HG03354 (cell line): Measurements from ENCODE around the gene TPM4.

Experiments used
- ATAC-seq: cut with Tn5 transposase; IDR thresholded peaks from one replicate; pipeline ENCODE4 v1.9.1; 2021; ENCODE audit warnings: mild to moderate bottlenecking; ENCODE audit not compliant: unreplicated experiment, poor library complexity, severe bottlenecking

Gene TPM4

DNA sequence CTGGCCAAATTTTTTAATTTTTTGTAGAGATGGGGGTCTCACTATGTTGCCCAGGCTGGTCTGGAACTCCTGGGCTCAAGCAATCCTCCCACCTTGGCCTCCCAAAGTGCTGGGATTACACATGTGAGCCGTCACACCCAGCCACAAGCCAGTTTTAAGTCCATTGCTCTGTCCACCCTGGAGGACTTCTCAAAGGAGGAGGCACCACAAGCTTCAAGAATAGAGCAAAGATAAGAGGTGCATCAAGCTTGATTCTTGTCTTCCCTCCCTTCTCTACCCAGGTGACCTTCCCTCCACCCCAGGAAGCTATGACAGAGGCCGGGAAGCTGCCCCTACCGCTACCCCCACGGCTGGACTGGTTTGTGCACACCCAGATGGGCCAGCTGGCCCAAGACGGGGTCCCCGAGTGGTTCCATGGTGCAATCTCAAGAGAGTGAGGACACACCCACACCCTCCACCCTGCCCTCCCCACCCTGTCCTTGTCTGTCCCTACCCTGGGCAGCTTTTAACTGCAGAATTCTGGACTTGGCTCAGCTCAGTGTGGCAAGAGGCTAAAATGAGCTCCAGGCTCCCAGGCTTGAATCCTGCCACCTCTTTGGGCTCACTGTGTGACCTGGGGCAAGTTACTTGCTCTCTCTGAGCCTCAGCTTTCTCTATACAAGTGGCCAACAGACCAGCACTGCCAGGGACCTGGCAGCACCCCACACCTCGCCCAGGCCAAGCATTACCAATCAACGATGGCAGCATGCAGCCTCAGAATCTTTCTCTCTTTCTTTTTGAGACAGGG, 72.3 kb downstream of the TPM4 start:
- ATAC-seq, result no peak
